D721Med (cell line): ENCODE results near the gene STXBP3.
A peak's percentile ranks its signal among the peaks of the same experiment; 100 is the strongest.

ENCODE experiments used
- DNase-seq: peaks from one replicate; pipeline ENCODE4 v3.0.0; 2011; ENCODE audit warnings: low spot score; ENCODE audit not compliant: insufficient read length
- FAIRE-seq: peaks from 2 replicates; lab custom pipeline; 2011; peaks lifted over from hg19 to GRCh38; lab: Jason Lieb, UNC
- CTCF ChIP-seq: IDR thresholded peaks from 2 replicates; pipeline ENCODE4 v1.5.1; 2012; ENCODE audit warnings: mild to moderate bottlenecking, control low read depth; ENCODE audit not compliant: insufficient read depth; ENCODE audit errors: missing control alignments

STXBP3 gene

GRCh38 chr1:108803548-108803947, 57.1 kb downstream of the STXBP3 start:
- no peak for DNase-seq
- TF ChIP-seq CTCF, result no peak
- FAIRE-seq, result no peak

- no peak for TF ChIP-seq CTCF
- FAIRE-seq, result no peak
- DNase-seq, result no peak
Observed at GRCh38 chr1:108808438-108808837, 62.0 kb downstream of the STXBP3 start.

- TF ChIP-seq CTCF, result peak; percentile 2
- no peak for FAIRE-seq
- no peak for DNase-seq
Observed at GRCh38 chr1:108811611-108812010, 65.1 kb downstream of the STXBP3 start.

GRCh38 chr1:108813326-108813725, 66.9 kb downstream of the STXBP3 start:
- no peak for TF ChIP-seq CTCF
- no peak for FAIRE-seq
- DNase-seq, result no peak

GRCh38 chr1:108814343-108815125, 68.1 kb downstream of the STXBP3 start:
- no peak for TF ChIP-seq CTCF
- FAIRE-seq (no peak), DNase-seq (no peak)

GRCh38 chr1:108815566-108815965, 69.1 kb downstream of the STXBP3 start:
- FAIRE-seq, result no peak
- no peak for TF ChIP-seq CTCF
- DNase-seq, result no peak
